ENCODE data around the gene PTPN4.

GRCh38 chr2:119809339-119810048, 49.8 kb downstream of the PTPN4 start:
- no peak for TF ChIP-seq CTCF (IDR thresholded peaks at IDR 0.05; ENCODE audit: control extremely low read depth in 1 of 3, insufficient read depth in 1 of 3, low read depth in 1 of 3, low read length in 3 of 3)
- no peak for TF ChIP-seq GABPA (IDR thresholded peaks at IDR 0.05; ENCODE audit: borderline replicate concordance, insufficient read depth, low read length)
- TF ChIP-seq USF2 (IDR thresholded peaks at IDR 0.05; ENCODE audit: low read length): no peak
- TF ChIP-seq HDAC6 (IDR thresholded peaks at IDR 0.05; ENCODE audit: low read depth, low read length): no peak

Data from H1 (cell line).